ENCODE results near the gene UBA3. TPM values are rescaled to one million over a fixed set of nuclear protein-coding genes. Genes with fewer than 3 reads are reported as not detected.

UBA3 gene
- total RNA-seq, 4 donors from 2014 or later = 30.6 to 86.0 (median 47.2) TPM

- Histone ChIP-seq H3K4me1 (peaks cover 0 to 37% (median 24%) of the 10 kb centered on the region in 4 donors), H3K4me3 (peak overlapping the region in 3 of 4 donors; percentile 74 to 82 (median 82)), H3K27ac (peak overlapping the region; percentile 95 to 96 (median 96)), H3K9me3 (no peaks in the 10 kb centered on the region), H3K36me3 (peaks cover 0 to 33% (median 13%) of the 10 kb centered on the region in 4 donors), H3K27me3 (no peaks in the 10 kb centered on the region)
- DNase-seq = no peak
- intact Hi-C loops (cut with DNase I; ENCODE audit: low total_unique reads) (no loop called here), in situ Hi-C loops (cut with MboI; ENCODE audit: low pct_ligation_motif_present in 1 of 4, low pct_unique_long_range_greater_than_20kb in 1 of 4, low sequenced_read_pairs in 3 of 4) (no loop called here)
- TF ChIP-seq CTCF (IDR thresholded peaks at IDR 0.05) = no peak
- peak in 1 of 3 donors; percentile 1 for TF ChIP-seq POLR2AphosphoS5 (IDR thresholded peaks at IDR 0.05)
- TF ChIP-seq EP300 (IDR thresholded peaks at IDR 0.05; ENCODE audit: low read depth) = peak; percentile 15
- 10% methylated on average over 9 of the region's 9 CpGs; no CpG with 5 or more reads in 1 of the 2 donors for WGBS, 2 donors (ENCODE audit: low coverage in 1 of 2)
Measured at GRCh38 chr3:69052472-69052898, 27.7 kb downstream of the UBA3 start.

GRCh38 chr3:69051756-69052471 is 28.3 kb downstream of the UBA3 start, which contains the start of gene TMF1:
Gene TMF1, minus strand, starts transcription at chr3:69052333. Its CDS starts 247 bp downstream, at chr3:69052086.
- in situ Hi-C loops (cut with MboI; ENCODE audit: low pct_ligation_motif_present in 1 of 4, low pct_unique_long_range_greater_than_20kb in 1 of 4, low sequenced_read_pairs in 3 of 4) = no loop called here
- peak; percentile 98 for DNase-seq
- TF ChIP-seq CTCF (IDR thresholded peaks at IDR 0.05) = peak in 1 of 5 experiments; percentile 0
- peak; percentile 91 for TF ChIP-seq POLR2A (IDR thresholded peaks at IDR 0.05)
- TF ChIP-seq EP300 (IDR thresholded peaks at IDR 0.05; ENCODE audit: low read depth) = no peak
- TF ChIP-seq POLR2AphosphoS5 (IDR thresholded peaks at IDR 0.05) = peak; percentile 88 to 95 (median 95)
- H3K27me3 ChIP-seq = no peaks in the 10 kb centered on the region
- WGBS, 2 donors (ENCODE audit: low coverage in 1 of 2) = 0 to 1% methylated on average over 2 to 45 of the region's 45 CpGs
- peak within 1 kb of the TSS; percentile 95 to 96 (median 96) for H3K27ac ChIP-seq
- H3K9me3 ChIP-seq = no peaks in the 10 kb centered on the region
- intact Hi-C loops (cut with DNase I; ENCODE audit: low total_unique reads) = no loop called here
- peaks cover 0 to 39% (median 14%) of the 10 kb centered on the region in 4 donors for H3K36me3 ChIP-seq
- H3K4me3 ChIP-seq = peak within 1 kb of the TSS; percentile 34 to 82 (median 78)
- H3K4me1 ChIP-seq = peaks cover 0 to 43% (median 27%) of the 10 kb centered on the region in 4 donors

GRCh38 chr3:69048990-69049389 is 31.2 kb downstream of the UBA3 start:
- no peaks in the 10 kb centered on the region for H3K27me3 ChIP-seq
- DNase-seq = no peak
- H3K4me1 ChIP-seq = peaks cover 0 to 45% (median 30%) of the 10 kb centered on the region in 4 donors
- no peak overlapping the region for H3K27ac ChIP-seq
- WGBS, 2 donors (ENCODE audit: low coverage in 1 of 2) = 98 to 100% methylated on average over 1 to 2 of the region's 2 CpGs
- TF ChIP-seq POLR2A (IDR thresholded peaks at IDR 0.05) = no peak
- no peak for TF ChIP-seq CTCF (IDR thresholded peaks at IDR 0.05)
- no peak for TF ChIP-seq POLR2AphosphoS5 (IDR thresholded peaks at IDR 0.05)
- TF ChIP-seq EP300 (IDR thresholded peaks at IDR 0.05; ENCODE audit: low read depth) = no peak
- in situ Hi-C loops (cut with MboI; ENCODE audit: low pct_ligation_motif_present in 1 of 4, low pct_unique_long_range_greater_than_20kb in 1 of 4, low sequenced_read_pairs in 3 of 4) (no loop called here), intact Hi-C loops (cut with DNase I; ENCODE audit: low total_unique reads) (no loop called here)
- H3K36me3 ChIP-seq = peaks cover 0 to 35% (median 12%) of the 10 kb centered on the region in 4 donors
- no peaks in the 10 kb centered on the region for H3K9me3 ChIP-seq
- no peak overlapping the region for H3K4me3 ChIP-seq

GRCh38 chr3:69044608-69045007 is 35.6 kb downstream of the UBA3 start:
- H3K9me3 ChIP-seq = no peaks in the 10 kb centered on the region
- in situ Hi-C loops (cut with MboI; ENCODE audit: low pct_ligation_motif_present in 1 of 4, low pct_unique_long_range_greater_than_20kb in 1 of 4, low sequenced_read_pairs in 3 of 4) (no loop called here), intact Hi-C loops (cut with DNase I; ENCODE audit: low total_unique reads) (no loop called here)
- H3K4me3 ChIP-seq = no peak overlapping the region
- peaks cover 0 to 75% (median 31%) of the 10 kb centered on the region in 4 donors for H3K36me3 ChIP-seq
- peaks cover 0 to 23% (median 14%) of the 10 kb centered on the region in 4 donors for H3K4me1 ChIP-seq
- no peak overlapping the region for H3K27ac ChIP-seq
- WGBS, 2 donors (ENCODE audit: low coverage in 1 of 2) = 95 to 97% methylated on average over 2 of the region's 2 CpGs
- H3K27me3 ChIP-seq = no peaks in the 10 kb centered on the region
- no peak for DNase-seq
- TF ChIP-seq CTCF (IDR thresholded peaks at IDR 0.05) (no peak), POLR2A (IDR thresholded peaks at IDR 0.05) (no peak), EP300 (IDR thresholded peaks at IDR 0.05; ENCODE audit: low read depth) (no peak), POLR2AphosphoS5 (IDR thresholded peaks at IDR 0.05) (no peak)

Measured in transverse colon (tissue), 4 donors.